Lower leg skin (tissue), 4 donors: ENCODE data around the gene ZDHHC8. TPM values are rescaled to one million over a fixed set of nuclear protein-coding genes. Genes with fewer than 3 reads are reported as not detected.

Source experiments
- DNase-seq, 2 donors: peaks; one replicate each; pipeline ENCODE4 v3.0.0-alpha.2; 2019; ENCODE audit warnings: low spot score in 2 of 2
- H3K4me3 ChIP-seq: fragments of 200-600 bp; sonication (generic); 2 replicates; pipeline ENCODE4 v1.5.1; 2017; ENCODE audit warnings: mild to moderate bottlenecking, low read depth; ENCODE audit not compliant: poor library complexity, severe bottlenecking
- CTCF ChIP-seq, 3 donors: fragments of 450-650 bp; IDR thresholded peaks; one replicate each; pipeline ENCODE4 v1.5.1; 2016; ENCODE audit warnings: antibody characterized with exemption in 3 of 3, mild to moderate bottlenecking in 3 of 3, moderate library complexity in 2 of 3
- POLR2A ChIP-seq, 2 donors: fragments of 450-650 bp; IDR thresholded peaks; one replicate each; pipeline ENCODE4 v1.6.1; 2016 to 2017; ENCODE audit warnings: antibody characterized with exemption in 2 of 2, mild to moderate bottlenecking in 1 of 2, moderate library complexity in 1 of 2
- WGBS, 2 donors: methylation state at CpG; one replicate each; pipeline ENCODE4 v1.1.5; 2018; 5-methylcytosine and 5-hydroxymethylcytosine counted together
- intact Hi-C: fragments of 100-400 bp; cut with DNase I; formaldehyde crosslinking; loops from one replicate; pipeline ENCODE4 v1.15.0; 2023; ENCODE audit warnings: low total_unique reads
- total RNA-seq, 4 donors: library from RNA; depleted of rRNA; stranded (reverse); fragments of >200 nt; gene quantifications; one replicate each; pipeline ENCODE4 v1.1.0, GENCODE V29; 2016

ZDHHC8 gene
- total RNA-seq, 4 donors from 2014 or later, result 17.8 to 30.0 (median 26.1) TPM

DNA sequence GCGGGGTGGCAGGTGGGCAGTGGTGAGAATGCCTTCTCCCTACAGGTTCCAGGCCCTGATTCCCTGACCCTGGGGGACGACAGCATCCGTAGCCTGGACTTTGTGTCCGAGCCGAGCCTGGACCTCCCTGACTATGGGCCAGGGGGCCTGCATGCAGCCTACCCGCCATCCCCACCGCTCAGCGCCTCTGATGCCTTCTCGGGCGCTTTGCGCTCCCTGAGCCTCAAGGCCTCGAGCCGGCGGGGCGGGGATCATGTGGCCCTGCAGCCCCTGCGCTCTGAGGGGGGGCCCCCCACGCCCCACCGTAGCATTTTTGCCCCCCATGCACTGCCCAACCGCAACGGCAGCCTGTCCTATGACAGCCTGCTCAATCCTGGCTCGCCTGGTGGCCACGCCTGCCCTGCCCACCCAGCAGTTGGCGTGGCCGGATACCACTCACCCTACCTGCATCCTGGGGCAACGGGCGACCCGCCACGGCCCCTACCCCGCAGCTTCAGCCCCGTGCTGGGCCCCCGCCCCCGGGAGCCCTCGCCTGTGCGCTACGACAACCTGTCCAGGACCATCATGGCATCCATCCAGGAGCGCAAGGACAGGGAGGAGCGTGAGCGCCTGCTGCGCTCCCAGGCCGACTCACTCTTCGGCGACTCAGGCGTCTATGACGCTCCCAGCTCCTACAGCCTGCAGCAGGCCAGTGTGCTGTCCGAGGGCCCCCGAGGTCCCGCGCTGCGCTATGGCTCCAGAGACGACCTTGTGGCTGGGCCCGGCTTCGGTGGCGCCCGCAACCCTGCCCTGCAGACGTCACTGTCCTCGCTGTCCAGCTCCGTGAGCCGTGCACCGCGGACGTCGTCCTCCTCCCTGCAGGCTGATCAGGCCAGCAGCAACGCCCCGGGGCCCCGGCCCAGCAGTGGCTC, 11.4 kb downstream of the ZDHHC8 start:
- no peak overlapping the region for H3K4me3 ChIP-seq
- 86 to 92% methylated on average over 45 to 62 of the region's 65 CpGs for WGBS, 2 donors
- intact Hi-C loops, result no loop called here
- DNase-seq, result no peak
- TF ChIP-seq POLR2A (IDR thresholded peaks at IDR 0.05), result no peak
- TF ChIP-seq CTCF (IDR thresholded peaks at IDR 0.05), result no peak

DNA sequence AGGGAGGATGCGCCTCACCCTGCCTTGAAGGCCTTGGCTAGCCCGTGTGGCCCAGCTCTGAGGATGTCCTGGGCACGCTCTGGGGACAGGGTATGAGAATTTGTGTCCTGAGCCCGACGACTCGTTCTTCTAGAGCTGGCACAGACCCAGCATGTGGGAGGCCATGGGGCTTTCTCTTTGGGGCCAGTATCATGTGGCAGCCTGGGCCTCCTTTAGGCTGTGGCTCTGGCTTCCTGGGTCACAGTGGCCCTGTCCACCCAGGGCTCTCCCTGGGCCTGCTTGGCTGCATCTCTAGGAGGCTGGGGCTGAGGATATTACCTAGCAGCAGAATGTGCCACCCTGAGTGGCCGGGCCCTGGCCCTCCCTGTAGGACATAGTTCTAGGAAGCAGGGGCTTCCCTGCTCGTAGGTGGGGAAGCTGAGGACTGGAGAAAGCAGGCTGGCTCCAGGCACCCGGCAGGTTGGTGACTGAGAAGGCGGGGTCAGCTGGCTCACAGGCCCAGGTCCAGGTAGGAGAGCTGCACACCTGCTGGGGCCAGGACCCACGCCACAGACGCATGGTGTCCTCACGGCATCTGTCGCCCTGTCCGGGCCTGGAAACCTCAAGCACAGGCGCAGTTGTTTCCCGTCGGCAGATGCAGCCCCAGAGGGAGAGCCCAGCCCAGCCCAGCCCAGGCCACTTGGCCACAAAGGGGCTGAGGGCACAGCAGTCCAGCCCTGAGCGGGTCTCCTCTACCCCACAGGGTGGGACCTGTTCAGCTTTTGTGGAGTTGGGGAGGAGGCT, 12.5 kb downstream of the ZDHHC8 start:
- TF ChIP-seq CTCF (IDR thresholded peaks at IDR 0.05) (no peak), POLR2A (IDR thresholded peaks at IDR 0.05) (no peak)
- 77 to 83% methylated on average over 6 to 18 of the region's 19 CpGs for WGBS, 2 donors
- intact Hi-C loops, result no loop called here
- no peak for DNase-seq
- no peak overlapping the region for H3K4me3 ChIP-seq

GRCh38 chr22:20145206-20145831, 13.7 kb downstream of the ZDHHC8 start:
- intact Hi-C loops, result no loop called here
- TF ChIP-seq CTCF (IDR thresholded peaks at IDR 0.05) (no peak), POLR2A (IDR thresholded peaks at IDR 0.05) (no peak)
- no peak overlapping the region for H3K4me3 ChIP-seq
- no peak for DNase-seq
- WGBS, 2 donors, result 92% methylated on average over 7 to 17 of the region's 22 CpGs

DNA sequence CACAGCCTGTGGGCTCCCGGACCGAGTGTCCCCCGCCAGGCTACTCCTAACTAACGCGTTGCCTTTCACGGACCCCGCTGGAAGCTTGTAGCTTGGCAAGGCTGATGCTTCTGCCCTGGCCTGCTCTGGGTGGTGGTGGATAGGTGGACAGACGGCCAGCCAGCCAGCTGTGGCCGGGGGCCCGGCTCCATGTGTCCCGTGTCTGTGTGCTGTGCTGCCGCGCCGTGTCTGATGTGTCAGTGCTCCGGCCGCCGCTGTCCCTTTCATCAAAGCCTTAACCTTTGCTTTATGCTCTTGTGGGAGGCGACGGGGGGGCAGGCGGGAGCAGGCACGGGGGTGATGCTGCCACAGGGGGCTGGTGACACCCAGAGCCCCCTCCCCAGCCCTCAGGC, 14.2 kb downstream of the ZDHHC8 start:
- WGBS, 2 donors, result 89 to 91% methylated on average over 18 to 21 of the region's 21 CpGs
- TF ChIP-seq POLR2A (IDR thresholded peaks at IDR 0.05), result no peak
- no peak for TF ChIP-seq CTCF (IDR thresholded peaks at IDR 0.05)
- H3K4me3 ChIP-seq, result no peak overlapping the region
- intact Hi-C loops, result no loop called here
- no peak for DNase-seq

GRCh38 chr22:20146777-20147176, 15.2 kb downstream of the ZDHHC8 start:
- DNase-seq, result no peak
- TF ChIP-seq POLR2A (IDR thresholded peaks at IDR 0.05) (no peak), CTCF (IDR thresholded peaks at IDR 0.05) (no peak)
- intact Hi-C loops, result no loop called here
- WGBS, 2 donors, result 72 to 80% methylated on average over 11 to 14 of the region's 22 CpGs
- no peak overlapping the region for H3K4me3 ChIP-seq
